AG04450 (cell line): ENCODE measurements around the gene ERBB2. TPM values are rescaled to one million over a fixed set of nuclear protein-coding genes. Genes with fewer than 3 reads are reported as not detected.

Experiments used
- CTCF ChIA-PET: fragments of 300-600, 350-600 bp; formaldehyde crosslinking; extraction: SDS; loops from one replicate; lab custom pipeline; 2022; ENCODE audit warnings: antibody characterized with exemption, inconsistent platforms; lab: Charles Lee
- POLR2A ChIA-PET: fragments of 350-600 bp; formaldehyde crosslinking; extraction: SDS; loops from one replicate; lab custom pipeline; 2021; ENCODE audit warnings: antibody characterized with exemption, inconsistent platforms; lab: Yijun Ruan, JAX
- DNase-seq: peaks from one replicate; pipeline ENCODE4 v3.0.0-alpha.2; 2011; ENCODE audit warnings: low read depth, low spot score
- H3K27ac ChIP-seq: one replicate; pipeline ENCODE4 v1.5.1; 2012; ENCODE audit warnings: low read depth, low read length, control low read depth
- H3K27me3 ChIP-seq: one replicate; pipeline ENCODE4 v1.6.0; 2012; ENCODE audit warnings: low read length; ENCODE audit not compliant: control insufficient read depth, insufficient read depth
- H3K4me3 ChIP-seq: 2 replicates; pipeline ENCODE4 v1.5.1; 2011; ENCODE audit warnings: mild to moderate bottlenecking, low read depth, low read length, control low read depth
- H3K9me3 ChIP-seq: 2 replicates; pipeline ENCODE4 v1.5.1; 2012; ENCODE audit warnings: low read length; ENCODE audit not compliant: control insufficient read depth, insufficient read depth
- CTCF ChIP-seq: IDR thresholded peaks from 2 replicates; pipeline ENCODE4 v1.5.1; 2011; ENCODE audit warnings: low read depth, low read length, control low read depth, inconsistent platforms
- polyA plus RNA-seq: library from polyadenylated mRNA; depleted of rRNA; stranded (reverse); fragments of >200 nt; gene quantifications from 2 replicates; pipeline ENCODE4 v1.2.3, GENCODE V29; 2011

The ERBB2 gene
- polyA plus RNA-seq, 1 experiment = 21.2 TPM

GRCh38 chr17:39753514-39754160 is 53.8 kb downstream of the ERBB2 start:
- Histone ChIP-seq H3K9me3 (no peaks in the 10 kb centered on the region), H3K27ac (no peak overlapping the region), H3K4me3 (peak overlapping the region; percentile 72), H3K27me3 (peaks cover 14% of the 10 kb centered on the region)
- DNase-seq = no peak
- TF ChIP-seq CTCF = no peak
- ChIA-PET CTCF (interaction anchor here (1.0 to 1.9 kb wide), 2 partner anchors 119 to 132 kb away, joined by 3 to 14 read pairs; no protein-coding TSS in a partner anchor), POLR2A (no interaction called here)

GRCh38 chr17:39754161-39754957 is 54.5 kb downstream of the ERBB2 start:
- H3K9me3 ChIP-seq = no peaks in the 10 kb centered on the region
- H3K4me3 ChIP-seq = peak overlapping the region; percentile 72
- peaks cover 16% of the 10 kb centered on the region for H3K27me3 ChIP-seq
- TF ChIP-seq CTCF = peak; percentile 68
- POLR2A ChIA-PET = interaction anchor here (0.6 to 1.5 kb wide), 3 partner anchors 9 to 269 kb away, joined by 3 to 4 read pairs (median 4); partner anchors contain the start of gene PSMD3
- DNase-seq = peak; percentile 36
- CTCF ChIA-PET = interaction anchor here (2.5 kb wide), 1 partner anchor 133 kb away, joined by 11 read pairs; no protein-coding TSS in a partner anchor
- H3K27ac ChIP-seq = no peak overlapping the region

- POLR2A ChIA-PET = interaction anchor here (0.6 to 1.5 kb wide), 3 partner anchors 8 to 270 kb away, joined by 3 to 4 read pairs (median 4); partner anchors contain the start of gene PSMD3
- CTCF ChIA-PET = interaction anchor here (2.5 kb wide), 1 partner anchor 133 kb away, joined by 11 read pairs; no protein-coding TSS in a partner anchor
- Histone ChIP-seq H3K27ac (peak overlapping the region; percentile 11), H3K9me3 (no peaks in the 10 kb centered on the region), H3K4me3 (peak overlapping the region; percentile 72), H3K27me3 (peaks cover 20% of the 10 kb centered on the region)
- no peak for DNase-seq
- TF ChIP-seq CTCF = no peak
Measured at GRCh38 chr17:39754958-39755553, 55.2 kb downstream of the ERBB2 start.

- no peak for DNase-seq
- no peak for TF ChIP-seq CTCF
- POLR2A ChIA-PET = interaction anchor here (0.9 to 1.5 kb wide), 2 partner anchors 8 to 224 kb away, joined by 3 to 4 read pairs; partner anchors contain the start of gene PSMD3
- Histone ChIP-seq H3K27ac (no peak overlapping the region), H3K9me3 (no peaks in the 10 kb centered on the region), H3K27me3 (peaks cover 20% of the 10 kb centered on the region), H3K4me3 (no peak overlapping the region)
- CTCF ChIA-PET = interaction anchor here (1.3 to 2.5 kb wide), 2 partner anchors 87 to 134 kb away, joined by 3 to 11 read pairs; partner anchors contain the start of gene PNMT
Measured at GRCh38 chr17:39755554-39756379, 55.9 kb downstream of the ERBB2 start.
